HepG2 (cell line): ENCODE measurements around the gene VAMP2. TPM values are rescaled to one million over a fixed set of nuclear protein-coding genes. Genes with fewer than 3 reads are reported as not detected.

Experiments
- CBX1 ChIP-seq: IDR thresholded peaks from one replicate; pipeline ENCODE4 v1.6.1; 2016; ENCODE audit warnings: antibody characterized with exemption, low read depth
- SMYD3 ChIP-seq: sonication (generic); formaldehyde crosslinking; IDR thresholded peaks from 2 replicates; pipeline ENCODE4 v1.8.1; 2023; ENCODE audit warnings: mild to moderate bottlenecking, missing genetic modification reagents
- ZKSCAN1 ChIP-seq: fragments of 150-350 bp; IDR thresholded peaks from 2 replicates; pipeline ENCODE4 v1.6.1; 2014; ENCODE audit warnings: low read length
- ZNF256 ChIP-seq: sonication (generic); formaldehyde crosslinking; conservative IDR thresholded peaks from 2 replicates; pipeline ENCODE4 v1.4.0; 2020; ENCODE audit warnings: missing genetic modification reagents
- ZNF33A ChIP-seq: sonication (generic); formaldehyde crosslinking; IDR thresholded peaks from 2 replicates; pipeline ENCODE4 v1.5.1; 2020; ENCODE audit warnings: missing genetic modification reagents, mild to moderate bottlenecking, moderate library complexity, borderline replicate concordance
- polyA plus RNA-seq, 8 experiments: library from polyadenylated mRNA; depleted of rRNA in 3 of 8; stranded (reverse) in 7 of 8; unstranded in 1 of 8; fragments of >200 nt; fragmentation: Illumina TruSeq in 4 of 8; extraction: Trizol in 4 of 8; gene quantifications; 2 replicates each; pipeline versions ENCODE4 v1.2.1 to v1.2.3, GENCODE V29; 2011 to 2016; ENCODE audit warnings: low read depth in 4 of 8, missing spikeins in 1 of 8, mixed read lengths in 1 of 8; ENCODE audit not compliant: insufficient read depth in 1 of 8
- total RNA-seq, 5 experiments: library from RNA; depleted of rRNA; stranded (reverse); fragments of >200 nt; fragmentation: Illumina TruSeq; extraction: Trizol; gene quantifications; 2 replicates each; pipeline ENCODE4 v1.2.3, GENCODE V29; 2016; ENCODE audit warnings: low read depth in 1 of 5
- TF ChIP-seq, protein P1 (sequence below): sonication (generic); formaldehyde crosslinking; IDR thresholded peaks from 2 replicates; pipeline ENCODE4 v1.4.0; 2020; ENCODE audit warnings: mild to moderate bottlenecking, low read depth, missing genetic modification reagents
- TF ChIP-seq, protein P2 (sequence below): sonication (generic); formaldehyde crosslinking; IDR thresholded peaks from 2 replicates; pipeline ENCODE4 v1.5.1; 2020; ENCODE audit warnings: mild to moderate bottlenecking, moderate library complexity, missing genetic modification reagents
- TF ChIP-seq, protein P3 (sequence below): sonication (generic); formaldehyde crosslinking; IDR thresholded peaks from 2 replicates; pipeline ENCODE4 v1.4.0; 2020; ENCODE audit warnings: mild to moderate bottlenecking, missing genetic modification reagents
- TF ChIP-seq, protein P4 (sequence below): sonication (generic); formaldehyde crosslinking; IDR thresholded peaks from 2 replicates; pipeline ENCODE4 v1.4.0; 2020; ENCODE audit warnings: missing genetic modification reagents, borderline replicate concordance
- TF ChIP-seq, protein P5 (sequence below): IDR thresholded peaks from 2 replicates; pipeline ENCODE4 v1.6.1; 2016; ENCODE audit warnings: missing compliant biosample characterization, missing genetic modification reagents, borderline replicate concordance

The VAMP2 gene
- total and polyA plus RNA-seq, 2 of the 13 experiments (the other 11 are each of a cell fraction or from before 2014, with no cell fraction given) = 3.9 to 17.2 TPM

DNA sequence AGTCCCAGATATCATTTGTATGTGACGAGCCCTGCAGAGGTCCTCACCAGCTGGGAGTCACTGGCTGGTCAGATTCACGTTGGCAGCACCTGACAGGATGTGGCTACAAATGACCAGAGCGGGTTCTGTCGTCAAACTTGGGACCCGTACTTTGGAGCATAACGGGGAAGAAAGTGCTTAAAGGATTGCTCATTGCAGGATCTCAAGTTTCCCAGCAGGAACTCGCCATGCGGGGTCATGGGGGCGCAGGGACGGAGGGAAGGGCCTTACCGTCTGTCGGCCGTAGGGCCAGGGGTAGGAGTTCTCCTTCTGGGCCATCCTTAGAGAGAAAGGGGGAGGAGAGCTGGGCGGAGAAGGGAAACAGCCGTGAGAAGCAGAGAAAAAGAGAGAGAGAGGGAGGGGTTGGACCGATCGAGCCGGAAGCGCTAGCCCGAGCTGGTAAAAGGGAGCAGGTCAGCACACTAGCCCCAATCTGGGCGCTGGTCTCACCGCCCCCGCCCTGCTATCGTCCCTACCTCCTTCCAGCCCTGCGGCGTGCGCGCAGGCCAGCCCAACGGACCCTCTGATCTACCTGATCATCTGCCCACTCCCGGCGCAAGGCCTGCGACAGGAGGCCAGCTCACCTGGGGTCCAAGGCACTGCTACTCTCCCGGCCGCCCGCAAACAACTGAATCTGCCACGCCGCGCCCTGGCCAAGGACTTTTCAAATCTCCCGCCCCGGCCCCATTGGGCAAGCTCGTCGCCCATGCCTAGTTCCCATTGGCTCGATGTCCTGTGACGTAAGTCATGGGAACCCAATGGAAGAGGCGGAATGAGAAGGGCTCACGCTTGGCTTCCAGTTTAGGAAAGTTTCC, 47.4 kb upstream of the VAMP2 start, which contains the start of gene AURKB (continued):
- TF ChIP-seq, protein P1, sequence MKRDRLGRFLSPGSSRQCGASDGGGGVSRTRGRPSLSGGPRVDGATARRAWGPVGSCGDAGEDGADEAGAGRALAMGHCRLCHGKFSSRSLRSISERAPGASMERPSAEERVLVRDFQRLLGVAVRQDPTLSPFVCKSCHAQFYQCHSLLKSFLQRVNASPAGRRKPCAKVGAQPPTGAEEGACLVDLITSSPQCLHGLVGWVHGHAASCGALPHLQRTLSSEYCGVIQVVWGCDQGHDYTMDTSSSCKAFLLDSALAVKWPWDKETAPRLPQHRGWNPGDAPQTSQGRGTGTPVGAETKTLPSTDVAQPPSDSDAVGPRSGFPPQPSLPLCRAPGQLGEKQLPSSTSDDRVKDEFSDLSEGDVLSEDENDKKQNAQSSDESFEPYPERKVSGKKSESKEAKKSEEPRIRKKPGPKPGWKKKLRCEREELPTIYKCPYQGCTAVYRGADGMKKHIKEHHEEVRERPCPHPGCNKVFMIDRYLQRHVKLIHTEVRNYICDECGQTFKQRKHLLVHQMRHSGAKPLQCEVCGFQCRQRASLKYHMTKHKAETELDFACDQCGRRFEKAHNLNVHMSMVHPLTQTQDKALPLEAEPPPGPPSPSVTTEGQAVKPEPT (CRISPR knock-in tag) = 0 out of 2 replicates have a peak, but pooled peaks have one; percentile 76
- TF ChIP-seq ZKSCAN1 (no peak), SMYD3 (CRISPR knock-in tag) (peak; percentile 63; the same call in 1 of the 2 replicates), CBX1 (no peak), ZNF33A (CRISPR knock-in tag) (no peak), ZNF256 (CRISPR knock-in tag) (0 out of 2 replicates have a peak, but pooled peaks have one; percentile 21)
- TF ChIP-seq, protein P2, sequence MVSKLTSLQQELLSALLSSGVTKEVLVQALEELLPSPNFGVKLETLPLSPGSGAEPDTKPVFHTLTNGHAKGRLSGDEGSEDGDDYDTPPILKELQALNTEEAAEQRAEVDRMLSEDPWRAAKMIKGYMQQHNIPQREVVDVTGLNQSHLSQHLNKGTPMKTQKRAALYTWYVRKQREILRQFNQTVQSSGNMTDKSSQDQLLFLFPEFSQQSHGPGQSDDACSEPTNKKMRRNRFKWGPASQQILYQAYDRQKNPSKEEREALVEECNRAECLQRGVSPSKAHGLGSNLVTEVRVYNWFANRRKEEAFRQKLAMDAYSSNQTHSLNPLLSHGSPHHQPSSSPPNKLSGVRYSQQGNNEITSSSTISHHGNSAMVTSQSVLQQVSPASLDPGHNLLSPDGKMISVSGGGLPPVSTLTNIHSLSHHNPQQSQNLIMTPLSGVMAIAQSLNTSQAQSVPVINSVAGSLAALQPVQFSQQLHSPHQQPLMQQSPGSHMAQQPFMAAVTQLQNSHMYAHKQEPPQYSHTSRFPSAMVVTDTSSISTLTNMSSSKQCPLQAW (CRISPR knock-in tag) = 0 out of 2 replicates have a peak, but pooled peaks have one; percentile 60
- TF ChIP-seq, protein P3, sequence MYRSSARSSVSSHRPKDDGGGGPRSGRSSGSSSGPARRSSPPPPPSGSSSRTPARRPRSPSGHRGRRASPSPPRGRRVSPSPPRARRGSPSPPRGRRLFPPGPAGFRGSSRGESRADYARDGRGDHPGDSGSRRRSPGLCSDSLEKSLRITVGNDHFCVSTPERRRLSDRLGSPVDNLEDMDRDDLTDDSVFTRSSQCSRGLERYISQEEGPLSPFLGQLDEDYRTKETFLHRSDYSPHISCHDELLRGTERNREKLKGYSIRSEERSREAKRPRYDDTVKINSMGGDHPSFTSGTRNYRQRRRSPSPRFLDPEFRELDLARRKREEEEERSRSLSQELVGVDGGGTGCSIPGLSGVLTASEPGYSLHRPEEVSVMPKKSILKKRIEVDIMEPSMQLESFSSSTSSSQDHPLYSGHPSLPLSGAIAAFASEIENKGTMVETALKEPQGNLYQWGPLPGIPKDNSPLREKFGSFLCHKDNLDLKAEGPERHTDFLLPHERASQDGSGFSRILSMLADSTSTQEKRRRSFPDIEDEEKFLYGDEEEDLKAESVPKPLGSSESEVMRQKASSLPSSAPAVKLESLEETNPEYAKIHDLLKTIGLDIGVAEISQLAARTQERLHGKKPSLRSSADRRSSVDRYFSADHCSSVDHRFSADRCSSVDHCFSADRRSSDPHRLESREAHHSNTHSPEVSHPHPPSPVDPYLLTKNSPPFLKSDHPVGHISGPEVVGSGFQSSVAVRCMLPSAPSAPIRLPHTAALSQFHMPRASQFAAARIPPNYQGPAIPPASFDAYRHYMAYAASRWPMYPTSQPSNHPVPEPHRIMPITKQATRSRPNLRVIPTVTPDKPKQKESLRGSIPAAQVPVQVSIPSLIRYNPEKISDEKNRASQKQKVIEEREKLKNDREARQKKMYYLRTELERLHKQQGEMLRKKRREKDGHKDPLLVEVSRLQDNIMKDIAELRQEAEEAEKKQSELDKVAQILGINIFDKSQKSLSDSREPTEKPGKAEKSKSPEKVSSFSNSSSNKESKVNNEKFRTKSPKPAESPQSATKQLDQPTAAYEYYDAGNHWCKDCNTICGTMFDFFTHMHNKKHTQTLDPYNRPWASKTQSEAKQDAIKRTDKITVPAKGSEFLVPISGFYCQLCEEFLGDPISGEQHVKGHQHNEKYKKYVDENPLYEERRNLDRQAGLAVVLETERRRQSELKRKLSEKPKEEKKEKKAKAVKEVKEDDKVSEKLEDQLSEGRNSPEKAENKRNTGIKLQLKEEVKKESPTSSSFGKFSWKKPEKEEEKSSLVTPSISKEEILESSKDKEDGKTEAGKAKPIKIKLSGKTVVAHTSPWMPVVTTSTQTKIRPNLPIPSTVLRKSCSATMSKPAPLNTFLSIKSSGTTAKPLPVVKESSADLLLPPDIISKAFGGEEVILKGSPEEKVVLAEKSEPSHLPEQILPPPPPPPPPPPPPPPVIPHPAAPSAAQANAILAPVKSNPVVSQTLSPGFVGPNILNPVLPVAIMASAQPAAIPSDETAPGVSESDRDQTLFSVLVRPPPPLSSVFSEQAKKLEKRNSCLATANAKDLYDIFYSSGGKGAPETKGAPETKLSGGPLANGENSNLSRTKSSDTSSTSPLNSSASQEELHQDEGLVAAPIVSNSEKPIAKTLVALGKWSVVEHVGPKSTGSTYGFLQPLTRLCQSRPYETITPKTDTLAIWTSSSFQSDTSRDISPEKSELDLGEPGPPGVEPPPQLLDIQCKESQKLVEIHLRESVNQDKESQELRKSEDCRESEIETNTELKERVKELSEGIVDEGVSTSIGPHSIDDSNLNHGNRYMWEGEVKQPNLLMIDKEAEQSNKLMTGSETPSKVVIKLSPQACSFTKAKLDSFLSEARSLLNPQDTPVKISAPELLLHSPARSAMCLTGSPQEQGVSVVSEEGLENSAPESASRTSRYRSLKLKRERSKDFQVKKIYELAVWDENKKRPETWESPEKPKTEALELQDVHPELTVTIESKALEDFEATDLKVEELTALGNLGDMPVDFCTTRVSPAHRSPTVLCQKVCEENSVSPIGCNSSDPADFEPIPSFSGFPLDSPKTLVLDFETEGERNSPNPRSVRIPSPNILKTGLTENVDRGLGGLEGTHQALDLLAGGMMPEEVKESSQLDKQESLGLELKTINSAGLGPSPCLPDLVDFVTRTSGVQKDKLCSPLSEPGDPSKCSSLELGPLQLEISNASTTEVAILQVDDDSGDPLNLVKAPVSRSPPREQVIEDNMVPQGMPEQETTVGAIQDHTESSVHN (CRISPR knock-in tag) = no peak; the same call in 1 of the 2 replicates
- TF ChIP-seq, protein P4, sequence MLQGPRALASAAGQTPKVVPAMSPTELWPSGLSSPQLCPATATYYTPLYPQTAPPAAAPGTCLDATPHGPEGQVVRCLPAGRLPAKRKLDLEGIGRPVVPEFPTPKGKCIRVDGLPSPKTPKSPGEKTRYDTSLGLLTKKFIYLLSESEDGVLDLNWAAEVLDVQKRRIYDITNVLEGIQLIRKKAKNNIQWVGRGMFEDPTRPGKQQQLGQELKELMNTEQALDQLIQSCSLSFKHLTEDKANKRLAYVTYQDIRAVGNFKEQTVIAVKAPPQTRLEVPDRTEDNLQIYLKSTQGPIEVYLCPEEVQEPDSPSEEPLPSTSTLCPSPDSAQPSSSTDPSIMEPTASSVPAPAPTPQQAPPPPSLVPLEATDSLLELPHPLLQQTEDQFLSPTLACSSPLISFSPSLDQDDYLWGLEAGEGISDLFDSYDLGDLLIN (CRISPR knock-in tag) = peak; percentile 94; the same call in 1 of the 2 replicates
- TF ChIP-seq, protein P5, sequence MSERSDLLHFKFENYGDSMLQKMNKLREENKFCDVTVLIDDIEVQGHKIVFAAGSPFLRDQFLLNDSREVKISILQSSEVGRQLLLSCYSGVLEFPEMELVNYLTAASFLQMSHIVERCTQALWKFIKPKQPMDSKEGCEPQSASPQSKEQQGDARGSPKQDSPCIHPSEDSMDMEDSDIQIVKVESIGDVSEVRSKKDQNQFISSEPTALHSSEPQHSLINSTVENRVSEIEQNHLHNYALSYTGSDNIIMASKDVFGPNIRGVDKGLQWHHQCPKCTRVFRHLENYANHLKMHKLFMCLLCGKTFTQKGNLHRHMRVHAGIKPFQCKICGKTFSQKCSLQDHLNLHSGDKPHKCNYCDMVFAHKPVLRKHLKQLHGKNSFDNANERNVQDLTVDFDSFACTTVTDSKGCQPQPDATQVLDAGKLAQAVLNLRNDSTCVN = no peak
